AG08395 (cell line): Measurements from ENCODE around the gene MED20.

ENCODE experiments used
- DNase-seq: peaks from one replicate; pipeline ENCODE4 v3.0.0; 2012; ENCODE audit warnings: mixed read lengths, low spot score

Gene MED20

DNA sequence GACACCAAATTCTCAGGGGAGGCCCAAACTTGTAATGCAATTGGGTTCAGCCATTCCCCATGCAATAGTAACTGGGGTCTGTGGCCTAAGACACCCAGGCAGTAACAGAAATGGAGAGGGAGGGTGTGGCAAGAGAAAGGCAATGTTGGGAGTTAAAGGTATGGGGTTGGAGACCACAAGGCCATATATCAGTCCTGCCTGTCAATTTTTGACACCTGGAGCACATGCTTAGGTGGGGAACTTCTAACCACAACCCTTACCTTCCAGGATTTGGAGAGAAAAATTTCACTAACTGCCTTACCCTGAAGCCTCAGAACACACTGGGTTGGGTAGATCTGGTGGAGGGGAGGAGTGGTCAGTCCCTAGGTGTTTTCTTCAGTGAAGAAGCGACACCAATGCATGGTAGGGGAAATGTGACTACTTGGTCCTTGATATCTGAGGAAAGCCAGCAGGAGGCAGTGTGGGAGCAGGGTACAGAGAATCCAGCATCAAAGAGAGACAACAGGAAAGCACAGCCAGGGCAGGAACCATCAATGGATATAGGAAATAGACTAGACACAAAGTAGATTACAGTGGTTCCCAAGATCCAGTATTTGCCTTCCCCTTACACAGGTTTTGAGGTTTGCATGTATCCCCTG, 18.9 kb downstream of the MED20 start:
- DNase-seq, result no peak

DNA sequence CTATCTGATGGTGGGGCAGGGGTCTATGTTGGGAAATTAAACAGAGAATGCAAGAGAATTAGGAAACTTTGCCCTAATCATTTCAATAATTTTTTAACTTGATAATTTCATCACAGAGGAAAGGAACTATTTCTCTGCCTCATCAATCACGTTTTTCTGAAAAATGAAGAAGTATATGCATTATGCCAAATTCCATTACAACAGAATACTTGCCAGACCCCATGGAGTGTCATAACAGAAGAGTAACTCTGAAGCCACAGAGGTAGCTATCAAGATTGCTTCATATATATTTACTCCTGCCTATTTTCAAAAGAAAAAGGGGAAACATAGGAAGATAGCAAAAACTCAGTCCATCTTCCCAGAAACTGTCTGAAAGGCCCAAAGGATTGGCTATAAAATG, 20.1 kb downstream of the MED20 start:
- no peak for DNase-seq

DNA sequence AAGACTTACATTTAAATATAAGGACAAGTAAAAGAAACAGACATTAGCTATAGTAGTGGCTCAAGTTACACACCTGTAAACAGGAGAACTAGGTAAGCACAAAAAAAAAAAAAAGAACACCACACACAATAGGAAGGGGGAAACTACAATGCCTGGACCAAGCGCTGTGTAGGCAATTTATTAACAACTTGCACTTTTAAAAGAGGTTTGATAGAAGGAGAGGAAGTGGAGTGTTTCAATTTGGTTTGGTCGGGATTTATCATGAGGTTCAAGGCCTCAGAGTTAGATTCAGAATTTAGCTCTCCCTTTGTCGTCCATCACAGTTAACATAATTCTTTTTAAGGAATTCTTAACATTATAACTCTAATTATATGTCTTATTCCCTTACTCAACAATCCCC, 24.7 kb downstream of the MED20 start:
- no peak for DNase-seq

DNA sequence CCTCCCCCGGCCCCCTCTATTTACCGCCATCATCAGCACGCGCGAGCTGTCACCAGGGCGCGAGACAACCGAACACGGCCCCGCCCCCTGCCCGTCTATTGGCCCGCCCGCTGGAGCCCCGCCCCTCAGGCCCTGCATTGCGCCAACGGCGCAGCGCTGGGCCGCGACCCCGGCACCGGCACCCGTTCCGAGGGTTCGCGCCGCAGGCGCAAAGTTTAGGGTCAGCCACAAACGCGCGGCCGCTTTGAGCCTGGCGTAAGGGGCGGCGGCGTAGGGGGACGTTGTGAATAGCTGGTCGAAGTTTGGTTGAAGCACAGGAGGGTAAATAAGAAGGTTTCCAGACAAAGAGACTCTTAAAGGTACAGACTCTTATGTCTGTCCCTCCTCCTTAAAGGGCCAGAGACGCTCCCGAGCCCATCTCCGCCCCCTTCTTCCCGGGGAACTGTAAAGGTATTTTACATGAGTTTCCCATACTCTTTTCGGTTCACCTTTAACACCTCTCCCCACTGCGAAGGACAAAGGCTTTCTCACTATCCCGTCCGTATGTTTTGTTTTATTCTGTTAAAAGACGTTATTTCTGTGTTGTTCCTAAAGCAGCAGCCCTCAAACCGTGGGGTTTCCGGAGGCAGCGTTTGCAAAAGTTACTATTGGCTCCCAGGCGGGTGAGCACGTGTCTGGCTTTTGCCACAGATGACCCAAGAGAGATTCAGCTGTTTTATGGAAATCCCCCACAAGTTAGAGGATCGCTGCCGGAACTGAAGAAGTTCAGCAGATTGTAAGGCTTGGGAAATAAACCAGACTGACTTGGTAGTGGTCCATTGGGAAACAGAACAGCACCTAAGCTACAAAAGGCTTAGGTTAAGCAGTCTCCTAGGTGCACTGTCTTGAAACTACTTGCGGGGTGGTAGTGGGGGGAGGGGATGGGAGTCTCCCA, 25.4 kb downstream of the MED20 start, which contains the start of gene USP49:
USP49 (minus strand) TSS at position 76 of the 934 bp plus-strand sequence. CDS start 88,392 bp downstream, outside the sequence.
- DNase-seq, result peak; percentile 92

DNA sequence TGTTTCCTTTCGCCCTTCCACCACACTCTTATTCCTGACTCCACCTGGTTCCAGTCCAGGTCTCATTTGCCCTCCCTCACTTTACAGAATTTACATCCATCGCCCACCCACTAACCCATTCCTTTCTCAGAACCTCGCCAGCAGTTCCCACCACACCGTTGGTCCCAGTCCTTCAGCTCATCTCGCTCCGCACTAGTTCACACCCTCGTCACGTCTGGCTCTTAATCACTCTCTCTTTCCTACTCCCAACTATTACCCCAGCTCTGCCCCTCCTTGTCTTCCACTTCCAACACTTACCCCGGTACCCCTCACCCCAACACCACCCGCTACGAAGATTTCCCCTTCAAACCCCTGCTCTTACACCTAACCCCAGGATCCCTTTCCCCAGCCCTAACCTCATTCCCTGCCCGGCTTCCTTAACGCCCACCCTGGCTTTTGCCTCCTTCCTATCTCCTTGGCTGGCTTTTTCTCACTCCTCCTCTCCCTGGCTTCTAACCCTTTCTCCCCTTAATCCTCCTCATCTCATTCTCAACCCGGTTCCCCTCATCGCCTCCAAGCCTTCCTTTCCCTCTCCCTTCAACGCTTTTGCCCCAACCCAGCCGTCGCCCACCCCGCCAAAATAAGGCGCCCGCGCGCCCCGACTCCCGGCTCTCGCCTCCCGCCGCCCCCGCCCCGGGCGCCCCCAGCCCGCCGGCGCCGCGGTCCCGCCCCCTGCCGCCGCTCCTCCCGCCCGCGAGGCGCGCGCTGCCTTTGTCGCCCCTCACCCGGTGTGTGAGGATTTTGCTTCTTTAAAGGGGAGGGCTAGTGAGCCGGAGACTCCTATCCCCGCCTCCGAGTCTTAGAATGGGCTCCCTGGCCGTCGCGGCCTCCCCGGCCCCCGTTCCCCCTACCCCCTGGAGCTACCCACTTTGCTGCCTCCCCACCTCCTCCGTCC, 26.3 kb downstream of the MED20 start:
- DNase-seq, result no peak

DNA sequence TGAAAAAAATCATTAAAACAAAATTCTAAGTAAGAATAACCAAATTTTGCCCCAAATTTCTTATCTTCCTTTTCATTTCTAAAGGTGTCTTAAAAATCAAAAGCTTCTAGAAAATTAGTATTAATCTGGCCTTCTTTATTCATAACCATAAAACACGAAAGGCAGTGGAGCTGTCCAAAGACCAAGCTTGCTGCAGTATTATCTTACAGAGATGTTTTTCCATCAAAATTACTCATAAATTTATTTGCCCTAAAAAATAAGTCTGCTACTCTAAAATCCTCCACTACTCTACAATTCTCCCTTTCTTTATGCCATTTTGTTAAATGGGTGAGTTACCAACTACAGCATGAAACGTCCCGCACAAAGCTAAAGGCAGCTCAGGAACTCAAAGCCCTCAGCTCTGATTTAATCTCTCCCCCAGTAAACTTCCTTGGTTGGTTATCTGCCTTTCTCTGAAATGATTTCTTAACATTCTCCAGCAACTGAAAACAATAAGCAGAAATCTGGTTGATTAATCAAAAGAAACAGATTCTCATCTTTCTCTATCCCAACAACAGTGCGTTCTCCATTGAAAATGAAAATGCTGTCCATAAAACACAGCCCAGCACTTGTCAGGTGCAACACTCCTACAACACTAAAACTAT, 27.9 kb downstream of the MED20 start:
- no peak for DNase-seq

DNA sequence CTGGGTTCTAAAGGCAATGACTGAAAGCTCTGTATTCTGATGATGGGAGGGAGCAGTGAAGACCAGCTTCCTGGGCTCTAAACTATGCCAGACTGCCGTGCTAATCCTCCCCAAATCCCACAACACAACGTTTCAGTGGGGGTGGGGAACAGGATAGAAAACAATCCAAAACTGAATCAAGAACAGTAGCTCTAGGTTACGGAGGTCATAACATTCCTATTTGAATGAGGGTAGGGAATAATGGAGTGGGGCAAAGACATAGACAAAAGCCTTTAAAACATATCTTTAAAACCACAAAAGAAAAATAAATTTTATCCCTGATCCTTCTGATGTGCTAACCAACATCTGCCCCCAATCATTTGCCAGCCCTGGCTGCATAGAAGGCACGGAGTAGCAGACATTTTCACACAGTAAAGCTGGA, 33.6 kb downstream of the MED20 start:
- peak; percentile 35 for DNase-seq

DNA sequence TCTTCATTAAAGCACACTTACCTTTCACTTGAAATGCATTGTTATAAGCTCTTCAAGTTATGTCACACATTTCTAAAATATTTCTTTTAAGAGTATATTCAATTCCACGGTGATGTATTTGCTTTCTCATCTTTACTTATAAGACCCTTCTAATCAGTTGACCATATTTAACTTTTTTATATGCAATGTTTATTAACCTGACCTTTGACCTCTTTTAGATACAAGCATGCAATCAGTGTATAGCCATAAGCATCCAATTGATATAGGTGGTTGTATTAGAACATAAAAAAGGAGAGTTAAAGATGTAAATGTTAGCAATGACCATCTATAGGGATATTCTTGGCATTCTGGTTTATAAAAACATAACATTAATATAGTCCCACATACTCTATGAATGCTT, 35.0 kb downstream of the MED20 start:
- DNase-seq, result no peak

DNA sequence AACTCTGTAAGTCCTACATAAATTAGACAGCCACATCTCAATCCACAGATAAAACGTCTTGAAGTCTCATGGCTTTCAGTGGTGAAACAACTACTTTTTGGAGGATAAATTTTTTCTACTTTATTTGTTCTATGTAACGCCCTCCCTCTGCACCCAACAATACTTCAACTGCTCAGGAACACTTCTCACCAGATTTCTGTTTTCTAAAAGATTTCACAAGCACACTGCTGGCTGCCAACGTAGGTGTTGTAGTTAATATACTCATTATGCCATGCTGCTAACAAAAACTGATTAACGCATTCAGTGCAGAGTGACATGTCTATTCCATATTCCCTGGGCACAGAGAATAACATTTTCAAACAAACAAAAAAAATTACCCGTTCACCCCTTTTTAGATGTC, 36.0 kb downstream of the MED20 start:
- DNase-seq, result no peak

DNA sequence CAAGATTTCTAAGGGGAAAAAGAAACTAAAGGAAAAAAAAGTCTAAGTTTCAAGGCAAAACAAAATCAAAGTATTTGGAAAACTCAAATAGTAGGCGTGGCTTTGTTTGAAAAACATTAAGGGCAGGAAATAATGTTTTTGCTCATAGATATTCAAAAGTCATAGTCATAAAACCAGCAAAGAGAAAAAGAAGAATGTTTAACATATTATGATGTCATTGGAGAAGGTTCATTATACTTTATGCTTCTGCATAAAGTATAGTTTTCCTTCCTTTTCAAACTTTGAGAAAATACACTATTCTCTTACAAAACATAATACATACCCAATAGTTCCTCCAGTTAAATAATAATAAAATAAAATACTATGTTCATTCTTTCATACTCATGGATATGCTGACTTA, 39.4 kb downstream of the MED20 start:
- DNase-seq, result no peak

DNA sequence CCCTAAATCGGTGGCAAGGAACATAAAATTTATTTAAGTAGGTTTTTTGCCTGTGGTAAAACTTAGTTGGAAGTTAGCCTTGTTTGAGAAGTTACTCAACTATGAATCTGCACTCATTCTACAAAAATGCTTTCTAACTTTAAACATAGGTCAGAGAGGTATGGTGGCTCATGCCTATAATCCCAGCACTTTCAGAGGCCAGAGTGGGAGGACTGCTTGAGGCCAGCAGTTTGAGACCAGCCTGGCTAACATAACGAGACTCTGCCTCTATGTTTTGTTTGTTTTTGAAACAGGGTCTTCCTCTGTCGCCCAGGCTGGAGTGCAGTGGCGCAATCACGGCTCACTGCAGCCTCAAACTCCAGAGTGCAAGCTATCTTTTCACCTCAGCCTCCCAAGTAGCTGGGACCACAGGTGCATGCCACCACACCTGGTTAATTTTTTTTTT, 42.0 kb downstream of the MED20 start:
- DNase-seq, result peak; percentile 51

DNA sequence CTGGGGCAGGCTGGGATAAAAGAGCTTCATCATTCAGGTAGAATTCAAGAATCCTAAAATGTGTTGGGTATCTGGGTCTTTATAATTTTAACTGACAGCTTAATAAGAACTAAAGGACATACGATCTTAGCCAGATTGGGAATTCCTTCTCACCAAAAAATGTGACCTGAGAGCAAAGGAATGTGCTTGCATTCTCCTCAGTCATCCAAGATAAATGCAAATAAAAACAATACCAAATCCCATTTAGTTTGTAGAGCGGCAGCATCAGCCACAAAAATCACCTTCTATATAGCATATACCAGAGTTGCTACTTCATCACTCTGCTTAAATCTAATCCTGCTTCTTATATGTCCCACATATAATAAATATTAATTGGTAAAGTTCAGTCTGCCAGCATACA, 42.7 kb downstream of the MED20 start:
- DNase-seq, result peak; percentile 49

DNA sequence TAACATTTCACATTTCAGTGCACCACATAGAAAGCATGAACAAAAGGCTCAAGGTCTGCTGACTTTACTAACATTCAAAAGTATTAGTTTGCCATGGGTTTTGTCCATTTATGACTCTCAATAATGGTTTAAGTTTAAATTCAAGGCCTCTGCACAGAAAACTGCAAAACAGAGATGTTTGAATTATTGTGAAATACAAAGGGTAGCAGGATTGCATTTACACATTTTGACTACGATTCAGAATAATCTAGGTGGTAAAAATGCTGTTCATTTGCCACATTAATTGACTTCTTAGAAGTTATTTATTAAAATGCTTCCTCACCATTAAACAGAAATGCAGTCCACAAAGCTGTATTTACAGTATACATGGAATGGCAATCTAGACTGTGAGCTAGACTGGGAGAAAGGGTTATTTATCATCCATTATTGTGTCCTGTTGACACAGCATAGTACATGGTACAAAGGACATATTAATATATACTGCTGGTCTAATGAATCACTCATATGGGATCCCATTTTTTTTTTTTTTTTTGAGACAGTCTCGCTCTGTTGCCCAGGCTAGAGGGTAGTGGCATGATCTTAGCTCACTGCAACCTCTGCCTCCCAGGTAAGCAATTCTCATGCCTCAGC, 43.8 kb downstream of the MED20 start:
- no peak for DNase-seq

DNA sequence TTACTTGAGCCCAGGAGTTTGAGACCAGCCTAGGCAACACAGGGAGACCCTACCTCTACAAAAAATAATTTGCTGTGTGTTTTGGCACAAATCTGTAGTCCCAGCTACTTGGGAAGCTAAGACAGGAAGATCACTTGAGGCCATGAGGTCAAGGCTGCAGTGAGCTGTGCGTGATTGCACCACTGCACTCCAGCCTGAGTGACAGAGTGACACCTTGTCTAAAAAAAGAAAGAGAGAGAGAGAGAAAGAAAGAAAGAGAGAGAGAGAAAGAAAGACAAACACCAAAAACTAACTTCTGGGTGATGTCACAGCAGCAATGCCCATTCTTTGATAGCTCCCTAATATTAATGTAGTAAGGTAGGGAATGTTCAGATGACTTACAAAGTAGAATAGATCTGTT, 46.2 kb downstream of the MED20 start:
- DNase-seq, result no peak

DNA sequence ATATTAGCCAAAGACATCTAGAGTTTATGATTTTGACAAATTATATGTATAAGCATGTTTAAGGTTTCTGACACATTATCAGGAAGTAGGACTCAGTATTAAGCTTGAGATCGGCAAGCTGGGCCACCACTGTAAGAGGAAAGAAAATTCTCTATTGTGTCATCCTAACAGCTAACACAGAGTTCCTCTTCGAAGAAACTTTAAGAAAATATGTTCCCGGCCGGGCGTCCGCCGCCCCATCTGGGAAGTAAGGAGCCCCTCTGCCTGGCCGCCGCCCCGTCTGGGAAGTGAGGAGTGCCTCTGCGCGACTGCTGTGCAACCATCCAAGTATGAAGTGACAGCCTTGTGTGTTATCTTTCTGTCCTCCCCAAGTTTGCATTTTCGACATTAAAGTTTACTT, 48.8 kb downstream of the MED20 start:
- no peak for DNase-seq

DNA sequence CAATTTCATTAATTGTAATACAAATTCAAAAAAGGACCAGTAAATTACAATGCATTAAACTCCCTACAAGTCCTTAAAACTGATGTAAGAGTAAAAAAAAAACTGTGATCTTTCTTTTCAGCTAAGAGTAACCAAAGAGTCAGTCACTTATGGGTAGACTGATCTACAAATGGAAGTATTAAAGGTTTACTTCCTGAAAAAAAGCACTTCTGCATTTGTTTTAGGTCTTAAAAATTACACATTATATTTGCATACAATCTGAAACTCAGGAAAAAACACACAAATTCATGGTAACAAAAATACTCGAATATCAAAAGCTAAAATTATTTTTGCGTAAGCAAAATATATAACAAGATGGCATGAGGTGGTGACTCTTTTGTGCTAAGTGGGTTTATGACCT, 49.2 kb downstream of the MED20 start:
- DNase-seq, result no peak

DNA sequence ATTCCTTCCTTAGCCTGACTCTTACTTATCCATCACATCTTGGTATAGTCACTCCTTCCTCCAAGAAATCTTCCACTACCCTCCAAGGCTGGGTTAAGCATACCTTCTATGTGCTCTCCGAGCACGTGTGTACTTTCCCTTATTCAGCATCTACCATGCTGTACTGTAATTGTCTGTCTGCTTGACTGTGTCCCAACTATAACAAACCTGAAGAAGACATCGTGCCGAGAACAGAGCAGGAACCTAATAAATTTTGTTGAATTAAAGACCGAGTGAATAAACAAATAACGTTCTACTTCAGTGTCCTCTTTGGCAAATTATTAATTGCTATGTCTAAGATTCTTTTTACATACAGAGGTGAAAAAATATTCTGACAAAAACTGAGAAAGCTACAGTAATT, 61.6 kb downstream of the MED20 start:
- DNase-seq, result no peak

DNA sequence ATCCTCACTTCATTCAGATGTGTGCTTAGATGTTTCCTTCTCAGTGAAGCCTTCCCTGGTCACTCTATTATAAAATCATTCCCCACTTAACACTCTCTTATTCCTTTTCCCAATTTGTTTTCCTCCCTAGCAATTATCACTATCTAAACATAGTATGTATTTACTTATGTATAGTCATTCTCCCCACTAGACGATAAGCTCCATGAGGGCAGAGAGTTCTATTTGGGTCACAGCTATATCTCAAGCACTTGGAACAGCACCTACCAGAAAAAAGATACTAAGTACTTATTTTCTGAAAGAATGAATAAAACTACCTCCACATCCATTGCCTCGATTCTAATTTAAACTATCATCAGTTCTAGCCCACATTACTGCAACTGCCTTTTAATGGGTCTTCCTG, 62.2 kb downstream of the MED20 start:
- DNase-seq, result no peak
